HG03066 (cell line): ENCODE data around the gene ALDH1A2.

ENCODE experiments used
- ATAC-seq: cut with Tn5 transposase; IDR thresholded peaks from one replicate; pipeline ENCODE4 v1.9.1; 2021; ENCODE audit warnings: low read depth; ENCODE audit not compliant: unreplicated experiment

ALDH1A2 gene

GRCh38 chr15:57947282-57947681, 118.2 kb downstream of the ALDH1A2 start:
- no peak for ATAC-seq

GRCh38 chr15:57946491-57947048, 118.9 kb downstream of the ALDH1A2 start:
- ATAC-seq, result no peak

- no peak for ATAC-seq
Observed at GRCh38 chr15:57945616-57946015, 119.9 kb downstream of the ALDH1A2 start.

- ATAC-seq, result no peak
Observed at GRCh38 chr15:57943754-57944420, 121.6 kb downstream of the ALDH1A2 start.

GRCh38 chr15:57943171-57943570, 122.3 kb downstream of the ALDH1A2 start:
- ATAC-seq, result no peak

GRCh38 chr15:57941816-57942215, 123.7 kb downstream of the ALDH1A2 start:
- no peak for ATAC-seq

- ATAC-seq, result no peak
Observed at GRCh38 chr15:57932348-57932747, 133.2 kb downstream of the ALDH1A2 start.

GRCh38 chr15:57931570-57931969, 133.9 kb downstream of the ALDH1A2 start:
- no peak for ATAC-seq

- no peak for ATAC-seq
Observed at GRCh38 chr15:57927091-57927631, 138.3 kb downstream of the ALDH1A2 start.

GRCh38 chr15:57925650-57926049, 139.9 kb downstream of the ALDH1A2 start:
- no peak for ATAC-seq

GRCh38 chr15:57924598-57924997, 140.9 kb downstream of the ALDH1A2 start:
- no peak for ATAC-seq

- ATAC-seq, result no peak
Observed at GRCh38 chr15:57923750-57924149, 141.8 kb downstream of the ALDH1A2 start.

- no peak for ATAC-seq
Observed at GRCh38 chr15:57923306-57923705, 142.2 kb downstream of the ALDH1A2 start.

- no peak for ATAC-seq
Observed at GRCh38 chr15:57922776-57923175, 142.7 kb downstream of the ALDH1A2 start.

- ATAC-seq, result no peak
Observed at GRCh38 chr15:57921371-57921770, 144.1 kb downstream of the ALDH1A2 start.

GRCh38 chr15:57920911-57921310, 144.6 kb downstream of the ALDH1A2 start:
- ATAC-seq, result no peak

GRCh38 chr15:57919754-57920153, 145.8 kb downstream of the ALDH1A2 start:
- no peak for ATAC-seq

- ATAC-seq, result no peak
Observed at GRCh38 chr15:57917998-57918397, 147.5 kb downstream of the ALDH1A2 start.

GRCh38 chr15:57916695-57917094, 148.8 kb downstream of the ALDH1A2 start:
- ATAC-seq, result no peak

- no peak for ATAC-seq
Observed at GRCh38 chr15:57915827-57916531, 149.5 kb downstream of the ALDH1A2 start.

- no peak for ATAC-seq
Observed at GRCh38 chr15:57914350-57915055, 151.0 kb downstream of the ALDH1A2 start.
